Hematopoietic multipotent progenitor cell treated with erythropoietin and hydrocortisone succinate and interleukin-3 and kit ligand, for 15 days (in vitro differentiated cells): ENCODE measurements around the gene KRT38.

Source experiments
- DNase-seq: peaks from one replicate; pipeline ENCODE4 v3.0.0-alpha.2; 2015; ENCODE audit warnings: low spot score

Gene KRT38

DNA sequence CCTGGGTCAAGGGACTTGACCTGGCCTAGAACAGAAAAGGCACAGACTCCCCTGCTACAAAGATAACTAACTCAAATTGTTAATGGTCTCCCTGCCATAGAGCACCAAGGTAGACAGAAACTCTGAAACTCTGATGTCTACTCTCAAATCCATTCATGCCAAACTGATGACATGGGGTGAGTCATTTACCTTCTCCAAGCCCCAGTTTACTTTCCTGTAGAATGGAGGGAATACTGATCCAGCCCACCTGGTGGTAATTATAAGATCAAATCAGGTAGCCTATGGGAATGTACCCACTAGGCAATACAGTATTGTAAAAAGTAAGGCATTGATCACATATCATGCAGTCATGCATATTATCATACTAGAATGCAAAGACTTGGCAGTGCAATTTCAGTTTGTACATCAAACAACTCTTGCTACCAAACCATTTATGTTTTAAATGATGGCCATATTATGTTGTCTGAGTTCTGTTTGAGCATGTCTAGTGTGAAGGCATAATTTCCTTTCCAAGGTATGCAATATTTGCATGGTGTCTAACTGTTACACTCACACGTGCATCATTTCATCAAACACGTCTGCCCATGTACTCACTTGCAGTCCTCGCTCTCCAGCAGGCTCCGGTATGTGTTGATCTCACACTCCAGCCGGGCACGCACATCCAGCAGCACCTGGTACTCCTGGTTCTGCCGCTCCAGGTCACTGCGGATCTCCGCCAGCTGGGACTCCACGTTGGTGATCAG lies 46.4 kb downstream of the KRT38 start:
- DNase-seq, result no peak

DNA sequence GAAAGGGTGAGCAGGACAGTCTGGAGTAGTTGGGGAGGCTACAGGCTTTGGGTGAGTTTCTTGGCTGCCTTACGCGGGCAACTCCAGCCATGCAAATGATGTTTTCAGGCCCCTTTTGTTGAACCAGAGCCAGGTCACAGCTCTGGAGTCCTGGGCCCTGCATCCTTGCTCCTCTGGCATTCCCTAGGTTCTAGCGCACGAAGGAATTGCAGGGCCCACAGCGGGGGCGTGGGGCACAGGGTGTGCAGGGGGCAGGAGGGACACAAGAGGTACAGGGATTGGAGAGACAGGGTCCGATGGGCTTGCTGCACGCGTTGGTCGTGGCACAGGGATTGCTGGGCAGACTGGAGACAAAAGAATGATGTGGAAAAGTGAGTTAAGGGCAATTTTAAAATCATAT lies 47.0 kb downstream of the KRT38 start:
- no peak for DNase-seq

- DNase-seq, result no peak
Measured at GRCh38 chr17:41393294-41393693, 47.5 kb downstream of the KRT38 start.

DNA sequence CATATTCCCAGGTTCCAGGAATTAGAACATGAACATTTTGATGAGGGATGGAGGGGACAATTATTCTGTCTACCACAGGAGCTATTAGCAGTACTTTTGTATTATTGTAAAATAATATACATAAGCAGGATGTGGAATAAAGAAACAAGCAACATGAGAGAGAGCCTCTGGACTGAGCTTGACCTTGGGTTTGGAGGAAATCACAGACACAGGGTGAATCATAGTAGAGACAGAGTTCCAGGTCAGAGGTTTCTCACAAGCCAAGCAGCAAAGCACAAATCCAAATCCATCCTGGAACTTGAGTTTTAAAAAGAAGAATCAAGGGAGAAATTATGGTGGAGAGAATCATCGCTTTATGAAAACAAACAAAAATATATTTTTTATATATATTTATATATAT lies 48.5 kb downstream of the KRT38 start:
- DNase-seq, result no peak

DNA sequence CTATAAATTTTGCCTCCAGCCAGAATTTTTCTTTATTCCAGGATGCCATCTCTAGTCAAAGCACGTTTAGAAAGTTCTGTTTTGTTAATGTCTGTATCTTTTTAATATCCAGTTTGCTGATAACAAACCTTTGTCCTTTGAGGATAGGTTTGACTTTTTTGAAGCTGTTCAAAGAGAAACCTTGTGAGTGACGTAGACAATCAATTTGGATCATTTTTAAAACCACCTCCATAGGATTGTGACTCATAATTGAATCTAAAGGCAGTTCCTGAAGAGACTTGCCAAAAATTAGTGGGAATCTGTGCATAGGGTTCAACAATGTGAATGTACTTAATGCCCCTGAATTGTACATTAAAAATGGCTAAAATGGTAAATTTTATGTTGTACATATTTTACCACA lies 49.2 kb downstream of the KRT38 start:
- DNase-seq, result no peak

DNA sequence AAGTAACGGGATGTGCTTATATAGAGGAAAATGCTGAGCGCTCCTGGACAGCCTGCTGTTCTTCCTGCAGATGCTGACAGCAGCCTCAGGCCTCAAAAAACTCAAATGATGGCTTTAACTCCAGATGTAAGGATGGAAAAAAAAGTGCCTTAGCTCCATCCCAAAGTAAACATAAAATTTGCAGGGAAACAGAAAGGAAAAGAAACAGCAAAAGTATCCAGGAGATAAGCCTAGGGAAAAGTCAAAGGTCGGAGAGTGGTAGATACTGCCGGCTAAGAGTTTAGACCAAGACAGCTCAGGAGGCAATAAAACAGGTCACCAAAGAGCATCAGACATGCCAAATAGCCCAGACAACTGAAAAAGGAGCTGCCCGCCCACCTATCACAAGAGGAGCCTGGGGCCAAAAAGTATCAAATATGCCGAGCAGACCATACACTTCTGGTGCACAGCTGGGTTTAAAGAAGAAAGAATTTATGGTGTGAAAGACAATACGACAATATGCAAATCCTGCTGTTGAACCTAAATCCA lies 50.3 kb downstream of the KRT38 start:
- no peak for DNase-seq

GRCh38 chr17:41387670-41388069 lies 53.1 kb downstream of the KRT38 start:
- no peak for DNase-seq

GRCh38 chr17:41386227-41386626 lies 54.6 kb downstream of the KRT38 start:
- DNase-seq, result no peak
